ENCODE results near the gene AP2A2.
"Not testable (repeated sequence)": the region's sequence is repeated elsewhere in the genome, so short reads cannot be mapped to it uniquely, and the experiment has no call there.

AP2A2 gene

GRCh38 chr11:955154-956063 lies 29.7 kb downstream of the AP2A2 start:
- DNase-seq = no peak

- no peak for DNase-seq
These were observed 31.7 kb downstream of the AP2A2 start for GRCh38 chr11:957212-957920.

DNA sequence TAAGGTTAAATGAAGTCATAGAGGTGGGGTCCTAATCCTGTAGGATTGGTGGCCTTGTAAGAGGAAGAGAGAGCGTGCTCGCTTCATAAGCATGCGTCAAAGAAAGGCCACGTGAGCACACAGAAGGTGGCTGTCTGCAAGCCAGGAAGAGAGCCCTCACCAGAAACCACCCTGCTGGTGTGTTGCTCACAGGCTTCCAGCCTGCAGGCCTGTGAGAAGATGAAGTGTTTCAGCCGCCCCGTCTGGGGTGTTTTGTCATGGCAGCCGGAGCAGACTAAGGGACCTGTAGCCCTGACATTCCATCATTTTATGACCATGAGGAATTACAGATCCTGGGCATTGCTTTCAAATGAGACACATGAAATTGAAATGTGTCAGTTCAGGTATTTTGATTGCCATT lies 32.4 kb downstream of the AP2A2 start:
- DNase-seq = no peak

DNA sequence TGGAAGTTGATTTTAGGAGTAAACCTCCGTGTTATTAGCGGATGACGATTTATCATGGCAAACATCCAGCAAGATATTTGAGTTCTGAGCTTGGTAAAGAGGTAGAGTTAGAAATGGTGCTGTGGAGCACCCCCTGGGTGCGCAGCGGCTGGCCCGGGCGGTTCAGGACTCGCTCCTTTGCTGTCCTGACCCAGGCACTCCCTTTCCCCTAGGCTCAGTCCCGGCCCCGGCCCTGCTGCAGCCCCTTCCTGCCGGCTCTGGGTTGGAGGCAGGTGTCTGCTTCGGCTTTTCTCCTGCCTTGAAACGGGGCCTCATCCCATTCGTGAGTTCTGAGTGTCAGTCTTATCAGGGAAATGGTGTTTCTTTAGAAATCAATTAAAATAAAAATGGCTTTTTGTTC lies 33.4 kb downstream of the AP2A2 start:
- no peak for DNase-seq

DNA sequence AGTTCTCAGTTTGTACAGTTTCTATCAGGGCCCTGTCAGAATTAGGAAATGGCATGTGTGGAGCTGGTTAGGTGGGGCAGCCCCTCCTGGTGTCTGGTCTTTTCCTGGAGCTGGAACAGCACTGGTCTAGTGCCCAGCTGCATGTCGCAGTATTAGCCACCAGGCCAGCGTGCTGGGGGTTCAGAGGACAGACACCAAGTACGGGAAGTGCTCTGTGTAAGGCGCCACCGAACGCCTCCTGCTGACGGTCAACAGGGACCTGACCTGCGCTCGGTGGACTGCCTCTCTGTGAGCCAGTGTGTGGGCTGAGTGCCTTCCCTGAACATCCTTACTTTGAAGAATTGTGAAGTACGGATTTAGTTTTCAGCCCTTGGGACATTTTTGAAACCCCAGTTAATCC lies 33.9 kb downstream of the AP2A2 start:
- DNase-seq = no peak

GRCh38 chr11:961310-961920 lies 35.7 kb downstream of the AP2A2 start:
- not testable (repeated sequence) for DNase-seq

DNA sequence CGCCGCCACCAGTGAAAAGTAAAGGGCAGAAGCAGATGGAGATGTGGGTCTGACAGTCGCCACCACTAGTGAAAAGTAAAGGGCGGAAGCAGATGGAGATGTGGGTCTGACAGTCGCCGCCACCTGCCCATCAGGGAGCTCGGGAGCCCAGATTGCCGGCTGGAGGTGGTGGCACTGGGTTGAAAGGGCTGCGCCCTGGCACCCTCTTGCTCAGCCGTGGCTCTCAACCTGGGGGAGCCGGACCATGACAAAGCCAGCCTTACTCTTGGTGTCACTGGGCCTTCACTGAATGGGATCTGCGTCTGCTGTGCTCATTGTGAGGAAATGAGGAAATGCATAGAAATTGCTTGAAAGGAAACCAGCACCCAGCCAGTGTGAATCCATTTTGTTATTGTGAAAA lies 36.3 kb downstream of the AP2A2 start:
- no peak for DNase-seq

GRCh38 chr11:962688-963087 lies 37.0 kb downstream of the AP2A2 start:
- DNase-seq = no peak

DNA sequence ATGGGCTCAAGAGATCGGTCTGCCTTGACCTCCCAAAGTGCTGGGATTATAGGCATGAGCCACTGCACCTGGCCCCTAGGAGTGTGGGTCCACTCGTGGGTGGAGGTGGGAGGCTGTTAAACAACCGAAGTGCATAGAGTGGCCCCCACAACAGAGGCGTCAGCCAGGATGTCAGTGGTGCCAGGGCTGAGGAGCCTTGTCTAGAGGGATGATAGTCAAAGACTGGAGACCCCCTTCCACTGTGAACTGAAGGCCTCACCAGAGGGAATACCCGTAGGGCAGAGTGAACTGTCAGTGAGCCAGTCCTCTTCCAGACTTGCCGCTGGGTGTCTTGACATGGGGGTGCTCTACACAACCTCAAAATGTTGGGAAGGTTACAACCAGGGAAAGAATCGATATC lies 38.2 kb downstream of the AP2A2 start:
- no peak for DNase-seq

DNA sequence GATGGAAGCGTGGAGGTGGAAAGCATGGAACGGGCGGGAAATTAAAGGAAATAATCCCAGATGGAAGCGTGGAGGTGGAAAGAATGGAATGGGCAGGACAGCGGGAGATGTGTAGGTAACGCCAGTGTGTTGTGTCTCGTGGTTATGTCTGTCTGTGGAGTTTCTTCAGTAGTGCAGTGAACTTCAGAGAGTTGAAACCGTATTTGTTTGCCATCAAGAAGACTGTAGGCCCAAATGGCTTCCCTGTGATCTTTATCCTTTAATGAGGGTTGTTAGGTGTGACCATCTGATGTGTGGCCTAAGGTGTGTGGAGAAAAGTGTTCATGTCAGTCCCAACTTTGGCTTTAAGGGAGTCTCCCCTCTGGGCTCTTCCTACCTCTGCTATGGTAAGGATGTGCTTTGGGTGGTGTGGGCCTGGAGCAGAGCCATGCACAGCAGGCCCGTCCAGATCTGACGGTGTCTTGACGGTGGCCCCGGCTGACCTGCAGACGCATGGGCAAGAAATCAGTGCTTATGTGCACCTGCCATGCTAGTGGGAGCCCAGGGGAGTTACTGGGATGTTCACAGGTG lies 39.6 kb downstream of the AP2A2 start:
- DNase-seq = no peak

DNA sequence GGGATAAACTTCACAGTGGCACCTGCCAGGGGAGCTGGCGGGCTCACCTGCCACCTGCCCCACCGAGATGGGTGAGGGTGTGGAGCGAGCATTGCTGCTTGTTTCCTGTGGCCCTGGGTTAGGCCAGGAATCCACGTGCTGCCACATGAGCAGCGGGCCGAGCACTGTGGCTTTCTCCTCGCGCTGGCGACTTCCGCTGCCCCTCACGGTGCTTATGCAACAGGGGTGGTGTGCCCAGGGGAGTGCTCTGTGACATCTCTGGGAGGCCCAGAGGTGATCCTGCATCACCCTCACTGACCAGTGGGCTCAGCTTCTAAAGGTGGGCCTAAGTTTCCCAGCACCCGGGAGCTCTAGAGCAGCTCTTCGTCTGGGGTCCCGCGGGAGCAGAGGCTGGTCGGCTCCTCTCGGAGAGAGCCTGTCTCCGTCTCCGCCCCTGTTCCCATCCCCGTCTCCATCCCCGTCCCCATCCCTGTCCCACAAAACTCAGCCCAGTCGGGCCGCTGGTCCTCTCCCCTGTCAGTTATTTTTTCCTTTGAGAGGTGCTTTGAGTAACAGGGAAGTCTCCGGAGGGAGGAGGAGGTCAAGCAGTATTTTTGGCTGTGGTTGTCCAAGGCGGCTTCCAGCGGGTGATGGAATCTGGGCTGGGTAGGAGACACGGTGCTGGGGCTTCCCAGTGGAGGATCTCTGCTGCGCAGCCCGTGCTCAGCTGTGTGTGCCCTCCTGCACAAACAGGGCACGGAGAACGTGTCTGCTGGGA lies 42.5 kb downstream of the AP2A2 start:
- DNase-seq = peak in 1 of 3 donors; percentile 22

DNA sequence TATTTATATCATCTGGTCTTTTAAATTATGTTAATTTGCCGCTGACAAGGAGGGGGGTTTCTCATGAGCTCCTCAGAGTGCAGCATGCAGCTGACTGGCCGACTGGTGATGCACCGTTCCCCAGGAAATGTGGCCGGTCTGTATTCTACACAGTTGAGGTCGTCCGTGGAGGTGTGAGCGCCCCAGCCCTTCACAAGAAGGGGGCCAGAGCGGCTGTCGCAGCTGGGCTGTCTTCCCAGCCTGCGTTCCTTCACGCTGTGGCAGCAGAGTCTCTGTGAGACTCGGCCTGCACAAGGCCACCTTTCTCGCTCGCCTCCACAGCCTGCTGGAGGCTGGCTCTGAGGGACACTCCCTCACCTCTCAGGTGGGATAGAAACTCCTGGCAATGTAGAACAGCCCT lies 43.2 kb downstream of the AP2A2 start:
- DNase-seq = no peak

DNA sequence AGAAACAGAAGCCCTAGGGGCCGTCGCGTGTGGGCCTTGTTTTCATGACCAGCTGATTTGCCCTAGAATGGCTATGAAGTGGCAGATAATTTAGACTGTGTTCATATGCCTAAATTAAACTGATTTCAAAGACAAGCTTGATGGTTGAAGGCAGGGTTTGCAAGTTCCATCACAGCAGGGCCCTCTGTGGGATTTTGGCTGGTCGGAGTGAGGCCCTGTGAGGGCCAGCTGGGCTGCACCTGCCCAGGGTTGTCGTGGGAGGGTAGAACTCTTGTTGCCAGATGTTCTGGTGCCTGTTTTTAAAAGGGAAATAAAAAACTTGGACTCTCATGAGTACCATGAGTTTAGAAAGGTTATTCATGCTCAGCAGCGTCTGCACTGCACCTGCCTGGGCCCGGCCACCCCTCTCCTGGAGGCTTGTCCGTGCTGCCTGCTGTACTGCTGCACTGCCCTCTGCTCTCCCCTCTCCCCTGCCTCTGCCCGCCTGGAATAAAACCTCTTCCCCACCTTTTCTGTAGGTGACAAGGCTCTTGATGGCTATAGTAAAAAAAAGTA lies 44.1 kb downstream of the AP2A2 start:
- no peak for DNase-seq

DNA sequence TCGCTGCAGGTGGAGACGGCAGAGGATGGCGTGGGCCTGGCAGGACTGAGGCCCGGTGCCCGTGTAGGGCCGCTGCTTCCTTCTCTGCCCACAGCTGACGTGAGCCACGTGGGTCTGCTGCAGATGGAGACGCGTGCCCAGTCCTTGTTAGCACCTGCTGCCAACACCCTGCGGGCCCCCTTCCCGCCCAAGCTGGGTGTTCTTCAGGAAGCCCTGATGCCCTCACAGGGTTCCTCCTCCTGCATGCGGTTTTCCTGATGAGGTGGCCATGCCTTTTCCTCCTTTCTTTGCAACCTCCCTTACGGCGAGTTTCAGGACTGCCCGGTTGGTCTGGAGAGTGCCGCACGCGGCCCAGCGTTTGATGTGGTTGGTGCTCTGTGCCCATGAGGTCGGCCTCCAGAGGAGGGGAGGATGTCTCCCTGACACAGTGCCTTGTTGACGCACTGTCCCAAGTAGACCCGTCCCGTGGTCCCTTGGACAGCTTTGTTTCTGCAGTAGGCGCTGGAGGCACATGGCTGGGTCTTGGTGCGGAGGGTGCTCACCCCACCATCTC lies 44.7 kb downstream of the AP2A2 start:
- DNase-seq = peak in 1 of 3 donors; percentile 27

- DNase-seq = peak in 1 of 3 donors; percentile 8
These were observed 45.5 kb downstream of the AP2A2 start for GRCh38 chr11:971092-971690.

- no peak for DNase-seq
These were observed 46.2 kb downstream of the AP2A2 start for GRCh38 chr11:971731-972365.

GRCh38 chr11:972523-973211 lies 47.0 kb downstream of the AP2A2 start:
- no peak for DNase-seq

GRCh38 chr11:973237-973636 lies 47.6 kb downstream of the AP2A2 start:
- DNase-seq = no peak

DNA sequence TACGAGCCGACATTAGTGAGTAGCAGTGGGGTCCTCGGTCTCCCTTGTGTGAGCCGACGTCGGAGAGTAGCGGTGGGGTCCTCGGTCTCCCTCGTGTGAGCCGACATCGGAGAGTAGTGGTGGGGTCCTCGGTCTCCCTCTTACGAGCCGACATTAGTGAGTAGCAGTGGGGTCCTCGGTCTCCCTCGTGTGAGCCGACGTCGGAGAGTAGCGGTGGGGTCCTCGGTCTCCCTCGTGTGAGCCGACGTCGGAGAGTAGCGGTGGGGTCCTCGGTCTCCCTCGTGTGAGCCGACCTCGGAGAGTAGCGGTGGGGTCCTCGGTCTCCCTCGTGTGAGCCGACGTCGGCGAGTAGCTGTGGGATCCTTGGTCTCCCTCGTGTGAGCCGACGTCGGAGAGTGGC lies 49.7 kb downstream of the AP2A2 start:
- not testable (repeated sequence) for DNase-seq

DNA sequence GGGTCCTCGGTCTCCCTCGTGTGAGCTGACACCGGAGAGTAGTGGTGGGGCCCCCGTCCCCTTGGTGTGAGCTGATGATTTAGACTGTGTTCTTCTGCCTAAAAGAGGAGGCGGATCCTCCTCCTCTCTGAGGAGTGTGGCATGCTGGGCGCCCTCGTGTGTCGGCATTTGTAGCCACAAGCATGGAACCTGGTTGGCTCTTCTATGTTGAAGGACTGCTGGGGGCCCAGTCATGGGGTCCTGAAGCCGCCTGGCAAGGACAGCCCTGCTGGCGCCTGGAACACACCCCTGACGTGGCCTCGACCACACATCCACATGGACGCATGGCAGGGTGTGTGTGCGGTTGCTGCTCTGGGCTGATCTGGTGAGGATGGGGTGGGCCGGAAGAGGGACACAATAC lies 50.2 kb downstream of the AP2A2 start:
- DNase-seq = peak; percentile 32 to 45 (median 36)
